Endothelial cell of umbilical vein (primary cell): Measurements from ENCODE around the gene RABGAP1.

Experiments used
- CTCF ChIP-seq, 2 donors: IDR thresholded peaks; 1 replicate in 1 of 2; 2 replicates in 1 of 2; pipeline ENCODE4 v1.5.1; 2011; ENCODE audit warnings: low read length in 2 of 2, mild to moderate bottlenecking in 2 of 2, moderate library complexity in 2 of 2, control low read depth in 1 of 2, inconsistent platforms in 1 of 2, low read depth in 1 of 2; ENCODE audit not compliant: insufficient read depth in 1 of 2; ENCODE audit errors: extremely low read depth in 1 of 2
- EZH2 ChIP-seq: IDR thresholded peaks from 2 replicates; pipeline ENCODE4 v1.6.1; 2012; ENCODE audit warnings: borderline replicate concordance, low read depth, mild to moderate bottlenecking, moderate library complexity, low read length, inconsistent platforms; ENCODE audit not compliant: severe bottlenecking

GRCh38 chr9:123090198-123090896 is 149.5 kb downstream of the RABGAP1 start:
- TF ChIP-seq EZH2 (no peak), CTCF (IDR thresholded peaks at IDR 0.05; ENCODE audit: extremely low read depth in 1 of 2, insufficient read depth in 1 of 2, low read depth in 1 of 2, low read length in 2 of 2) (no peak)
